H9 (cell line): ENCODE data around the gene MSL1. TPM values are rescaled to one million over a fixed set of nuclear protein-coding genes. Genes with fewer than 3 reads are reported as not detected.

ENCODE experiments used
- DNase-seq: peaks from one replicate; pipeline ENCODE4 v3.0.0-alpha.2; 2017
- H2AFZ ChIP-seq: one replicate; pipeline ENCODE4 v1.6.1; 2013; ENCODE audit warnings: mild to moderate bottlenecking, low read length, control low read depth, moderate library complexity
- H2AK5ac ChIP-seq: 2 replicates; pipeline ENCODE4 v1.6.1; 2013; ENCODE audit warnings: low read length, control low read depth, mixed read lengths; ENCODE audit not compliant: insufficient read length
- H2BK120ac ChIP-seq: one replicate; pipeline ENCODE4 v1.6.1; 2013; ENCODE audit warnings: low read depth, mild to moderate bottlenecking, low read length, control low read depth, inconsistent platforms; ENCODE audit not compliant: poor library complexity, severe bottlenecking
- H2BK12ac ChIP-seq: 2 replicates; pipeline ENCODE4 v1.6.1; 2013; ENCODE audit warnings: low read length, control low read depth, mixed read lengths, low read depth; ENCODE audit not compliant: insufficient read length
- H2BK15ac ChIP-seq: 2 replicates; pipeline ENCODE4 v1.6.1; 2013; ENCODE audit warnings: low read depth, low read length, control low read depth
- H2BK20ac ChIP-seq: one replicate; pipeline ENCODE4 v1.6.1; 2013; ENCODE audit warnings: low read depth, mild to moderate bottlenecking, low read length, control low read depth, inconsistent platforms; ENCODE audit not compliant: poor library complexity, severe bottlenecking
- H2BK5ac ChIP-seq: 2 replicates; pipeline ENCODE4 v1.6.1; 2013; ENCODE audit warnings: low read length, control low read depth, mixed read lengths; ENCODE audit not compliant: insufficient read length
- H3K14ac ChIP-seq: 2 replicates; pipeline ENCODE4 v1.6.1; 2013; ENCODE audit warnings: low read length, control low read depth; ENCODE audit not compliant: insufficient read depth
- H3K18ac ChIP-seq: 2 replicates; pipeline ENCODE4 v1.6.1; 2013; ENCODE audit warnings: low read depth, mild to moderate bottlenecking, mixed read lengths, low read length, control low read depth; ENCODE audit not compliant: insufficient read length
- H3K23ac ChIP-seq: 2 replicates; pipeline ENCODE4 v1.6.1; 2013; ENCODE audit warnings: low read length, control low read depth, mixed read lengths, low read depth; ENCODE audit not compliant: insufficient read length
- H3K23me2 ChIP-seq: 2 replicates; pipeline ENCODE4 v1.6.1; 2013; ENCODE audit warnings: low read depth, mild to moderate bottlenecking, mixed read lengths, low read length, control low read depth; ENCODE audit not compliant: insufficient read length, poor library complexity, severe bottlenecking
- H3K27ac ChIP-seq: 2 replicates; pipeline ENCODE4 v1.5.1; 2013; ENCODE audit warnings: low read length, control low read depth, mixed read lengths, low read depth; ENCODE audit not compliant: insufficient read length
- H3K27me3 ChIP-seq: 2 replicates; pipeline ENCODE4 v1.6.1; 2013; ENCODE audit warnings: low read length, control low read depth, inconsistent platforms; ENCODE audit not compliant: insufficient read depth
- H3K4ac ChIP-seq: 2 replicates; pipeline ENCODE4 v1.6.1; 2013; ENCODE audit warnings: low read depth, mild to moderate bottlenecking, control low read depth, inconsistent platforms, low read length, moderate library complexity
- H3K4me1 ChIP-seq: 2 replicates; pipeline ENCODE4 v1.6.1; 2013; ENCODE audit warnings: low read length, control low read depth, inconsistent platforms; ENCODE audit not compliant: insufficient read depth
- H3K4me2 ChIP-seq: 2 replicates; pipeline ENCODE4 v1.6.1; 2013; ENCODE audit warnings: low read length, control low read depth, mixed read lengths; ENCODE audit not compliant: insufficient read length, insufficient read depth
- H3K56ac ChIP-seq: 2 replicates; pipeline ENCODE4 v1.6.1; 2013; ENCODE audit warnings: low read depth, mild to moderate bottlenecking, mixed read lengths, low read length, control low read depth; ENCODE audit not compliant: insufficient read length
- H3K79me1 ChIP-seq: 2 replicates; pipeline ENCODE4 v1.6.1; 2013; ENCODE audit warnings: low read depth, mild to moderate bottlenecking, moderate library complexity, low read length, control low read depth, inconsistent platforms; ENCODE audit not compliant: insufficient read depth, poor library complexity, severe bottlenecking
- H3K79me2 ChIP-seq: 2 replicates; pipeline ENCODE4 v1.6.1; 2013; ENCODE audit warnings: low read length, control low read depth, inconsistent platforms; ENCODE audit not compliant: insufficient read depth
- H3K9ac ChIP-seq: 2 replicates; pipeline ENCODE4 v1.6.1; 2013; ENCODE audit warnings: low read length, control low read depth, mixed read lengths; ENCODE audit not compliant: insufficient read length; ENCODE audit errors: extremely low read depth
- H3K9me3 ChIP-seq: one replicate; pipeline ENCODE4 v1.6.1; 2013; ENCODE audit warnings: low read depth, low read length, inconsistent platforms; ENCODE audit not compliant: control insufficient read depth
- H3T11ph ChIP-seq: one replicate; pipeline ENCODE4 v1.6.1; 2013; ENCODE audit warnings: mild to moderate bottlenecking, low read length, control low read depth, inconsistent platforms
- H4K20me1 ChIP-seq: one replicate; pipeline ENCODE4 v1.6.1; 2013; ENCODE audit not compliant: control insufficient read depth, insufficient read length, insufficient read depth
- H4K5ac ChIP-seq: 2 replicates; pipeline ENCODE4 v1.6.1; 2013; ENCODE audit warnings: low read depth, mild to moderate bottlenecking, mixed read lengths, low read length, control low read depth; ENCODE audit not compliant: insufficient read length
- H4K8ac ChIP-seq: replicated peaks from 2 replicates; pipeline ENCODE4 v1.6.1; 2013; ENCODE audit warnings: low read length, control low read depth, mixed read lengths, low read depth; ENCODE audit not compliant: insufficient read length
- H4K91ac ChIP-seq: 2 replicates; pipeline ENCODE4 v1.6.1; 2013; ENCODE audit warnings: low read depth, mild to moderate bottlenecking, moderate library complexity, mixed read lengths, low read length, control low read depth; ENCODE audit not compliant: insufficient read length
- H3K27ac Mint-ChIP-seq, 3 experiments: 2 replicates in 2 of 3; 3 replicates in 1 of 3; pipeline ENCODE4 v1.8.0; 2020 to 2021; ENCODE audit warnings: mixed read lengths in 3 of 3, mild to moderate bottlenecking in 1 of 3, moderate library complexity in 1 of 3
- H3K27me3 Mint-ChIP-seq: 2 replicates; pipeline ENCODE4 v1.8.0; 2021; ENCODE audit warnings: low read depth, mild to moderate bottlenecking, moderate library complexity, mixed read lengths
- H3K36me3 Mint-ChIP-seq, 3 experiments: 2 replicates in 2 of 3; 3 replicates in 1 of 3; pipeline ENCODE4 v1.8.0; 2020 to 2021; ENCODE audit warnings: low read depth in 3 of 3, mixed read lengths in 3 of 3; ENCODE audit not compliant: insufficient read depth in 1 of 3
- H3K4me1 Mint-ChIP-seq, 2 experiments: 2 replicates each; pipeline ENCODE4 v1.8.0; 2020; ENCODE audit warnings: mixed read lengths in 2 of 2
- H3K4me3 Mint-ChIP-seq, 2 experiments: 2 replicates in 1 of 2; 3 replicates in 1 of 2; pipeline ENCODE4 v1.8.0; 2020 to 2021; ENCODE audit warnings: mild to moderate bottlenecking in 2 of 2, mixed read lengths in 2 of 2, moderate library complexity in 1 of 2
- H3K9me3 Mint-ChIP-seq, 2 experiments: 2 replicates in 1 of 2; 3 replicates in 1 of 2; pipeline ENCODE4 v1.8.0; 2020; ENCODE audit warnings: mild to moderate bottlenecking in 2 of 2, mixed read lengths in 2 of 2, moderate library complexity in 1 of 2
- WGBS: extraction: QIAGEN DNeasy Blood & Tissue Kit; methylation state at CpG from one replicate; pipeline ENCODE4 v1.1.7; 2013; ENCODE audit warnings: missing lambda C conversion rate, low lambda C conversion rate, mixed read lengths; ENCODE audit not compliant: insufficient read length; ENCODE audit errors: extremely low coverage; 5-methylcytosine and 5-hydroxymethylcytosine counted together
- total RNA-seq: library from RNA; stranded (reverse); gene quantifications from 2 replicates; pipeline ENCODE4 v1.2.1, GENCODE V29; 2021
- TF ChIP-seq, protein P1 (sequence below): fragments of 200-600 bp; sonication (generic); conservative IDR thresholded peaks from 3 replicates; pipeline ENCODE4 v1.8.0; 2021; ENCODE audit warnings: antibody characterized with exemption, mild to moderate bottlenecking

Gene MSL1
- total RNA-seq, 1 experiment from 2014 or later, result 105 TPM

- no peak overlapping the region for H2AK5ac ChIP-seq
- H3K4me1 ChIP-seq, result peaks cover under 1% of the 10 kb centered on the region; the same call in 1 of the 2 replicates
- Mint-ChIP-seq H3K36me3 (peaks cover 55 to 87% (median 84%) of the 10 kb centered on the region in 3 experiments; a peak in 6 of 7 replicates), H3K4me1 (peaks cover 17% of the 10 kb centered on the region in 2 experiments), H3K27ac (no peak overlapping the region), H3K4me3 (no peak overlapping the region), H3K9me3 (no peaks in the 10 kb centered on the region), H3K27me3 (no peaks in the 10 kb centered on the region; the same call in 1 of the 2 replicates)
- H3K9me3 ChIP-seq, result no peaks in the 10 kb centered on the region
- TF ChIP-seq, protein P1, sequence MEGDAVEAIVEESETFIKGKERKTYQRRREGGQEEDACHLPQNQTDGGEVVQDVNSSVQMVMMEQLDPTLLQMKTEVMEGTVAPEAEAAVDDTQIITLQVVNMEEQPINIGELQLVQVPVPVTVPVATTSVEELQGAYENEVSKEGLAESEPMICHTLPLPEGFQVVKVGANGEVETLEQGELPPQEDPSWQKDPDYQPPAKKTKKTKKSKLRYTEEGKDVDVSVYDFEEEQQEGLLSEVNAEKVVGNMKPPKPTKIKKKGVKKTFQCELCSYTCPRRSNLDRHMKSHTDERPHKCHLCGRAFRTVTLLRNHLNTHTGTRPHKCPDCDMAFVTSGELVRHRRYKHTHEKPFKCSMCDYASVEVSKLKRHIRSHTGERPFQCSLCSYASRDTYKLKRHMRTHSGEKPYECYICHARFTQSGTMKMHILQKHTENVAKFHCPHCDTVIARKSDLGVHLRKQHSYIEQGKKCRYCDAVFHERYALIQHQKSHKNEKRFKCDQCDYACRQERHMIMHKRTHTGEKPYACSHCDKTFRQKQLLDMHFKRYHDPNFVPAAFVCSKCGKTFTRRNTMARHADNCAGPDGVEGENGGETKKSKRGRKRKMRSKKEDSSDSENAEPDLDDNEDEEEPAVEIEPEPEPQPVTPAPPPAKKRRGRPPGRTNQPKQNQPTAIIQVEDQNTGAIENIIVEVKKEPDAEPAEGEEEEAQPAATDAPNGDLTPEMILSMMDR, result no peak
- no peak overlapping the region for H3K4me2 ChIP-seq
- no peak overlapping the region for H3K56ac ChIP-seq
- no peaks in the 10 kb centered on the region for H3K79me1 ChIP-seq
- no peak overlapping the region for H3K4ac ChIP-seq
- no CpG with 5 or more reads among the region's 1 CpG for WGBS
- no peak overlapping the region for H2BK120ac ChIP-seq
- H2BK5ac ChIP-seq, result no peak overlapping the region
- H4K20me1 ChIP-seq, result peaks cover 2% of the 10 kb centered on the region
- H3K79me2 ChIP-seq, result no peaks in the 10 kb centered on the region
- DNase-seq, result no peak
- H3T11ph ChIP-seq, result no peak overlapping the region
- no peak overlapping the region for H4K8ac ChIP-seq
- H3K23ac ChIP-seq, result no peak overlapping the region
- H4K91ac ChIP-seq, result no peak overlapping the region
- no peaks in the 10 kb centered on the region for H3K27me3 ChIP-seq
- H2BK20ac ChIP-seq, result no peak overlapping the region
- no peak overlapping the region for H4K5ac ChIP-seq
- no peak overlapping the region for H3K14ac ChIP-seq
- H3K18ac ChIP-seq, result no peak overlapping the region
- no peak overlapping the region for H2BK15ac ChIP-seq
- H3K9ac ChIP-seq, result no peak overlapping the region
- H3K27ac ChIP-seq, result no peak overlapping the region
- H3K23me2 ChIP-seq, result no peaks in the 10 kb centered on the region
- no peak overlapping the region for H2BK12ac ChIP-seq
- no peak overlapping the region for H2AFZ ChIP-seq
Observed at GRCh38 chr17:40171750-40172149, 50.0 kb downstream of the MSL1 start.
